GM12872 (cell line): ENCODE data around the gene ADIG.

Source experiments
- TF ChIP-seq, protein P1 (sequence below): IDR thresholded peaks from 3 replicates; pipeline ENCODE4 v1.5.1; 2011; ENCODE audit warnings: low read depth, mild to moderate bottlenecking, low read length, moderate library complexity; ENCODE audit not compliant: insufficient read depth

The ADIG gene

GRCh38 chr20:38631155-38632022, 50.4 kb downstream of the ADIG start:
- TF ChIP-seq, protein P1, sequence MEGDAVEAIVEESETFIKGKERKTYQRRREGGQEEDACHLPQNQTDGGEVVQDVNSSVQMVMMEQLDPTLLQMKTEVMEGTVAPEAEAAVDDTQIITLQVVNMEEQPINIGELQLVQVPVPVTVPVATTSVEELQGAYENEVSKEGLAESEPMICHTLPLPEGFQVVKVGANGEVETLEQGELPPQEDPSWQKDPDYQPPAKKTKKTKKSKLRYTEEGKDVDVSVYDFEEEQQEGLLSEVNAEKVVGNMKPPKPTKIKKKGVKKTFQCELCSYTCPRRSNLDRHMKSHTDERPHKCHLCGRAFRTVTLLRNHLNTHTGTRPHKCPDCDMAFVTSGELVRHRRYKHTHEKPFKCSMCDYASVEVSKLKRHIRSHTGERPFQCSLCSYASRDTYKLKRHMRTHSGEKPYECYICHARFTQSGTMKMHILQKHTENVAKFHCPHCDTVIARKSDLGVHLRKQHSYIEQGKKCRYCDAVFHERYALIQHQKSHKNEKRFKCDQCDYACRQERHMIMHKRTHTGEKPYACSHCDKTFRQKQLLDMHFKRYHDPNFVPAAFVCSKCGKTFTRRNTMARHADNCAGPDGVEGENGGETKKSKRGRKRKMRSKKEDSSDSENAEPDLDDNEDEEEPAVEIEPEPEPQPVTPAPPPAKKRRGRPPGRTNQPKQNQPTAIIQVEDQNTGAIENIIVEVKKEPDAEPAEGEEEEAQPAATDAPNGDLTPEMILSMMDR, result no peak

- TF ChIP-seq, protein P1, result peak; percentile 94
These were observed 52.6 kb downstream of the ADIG start for GRCh38 chr20:38633577-38634093.

GRCh38 chr20:38635721-38636288, 54.8 kb downstream of the ADIG start:
- TF ChIP-seq, protein P1, result no peak
